Glutamatergic neuron (in vitro differentiated cells): ENCODE data around the gene SH3PXD2B. TPM values are rescaled to one million over a fixed set of nuclear protein-coding genes. Genes with fewer than 3 reads are reported as not detected.
A peak's percentile ranks its signal among the peaks of the same experiment; 100 is the strongest.

Experiments used
- DNase-seq: peaks from one replicate; pipeline ENCODE4 v3.0.0; 2022
- H3K27ac Mint-ChIP-seq: one replicate; pipeline ENCODE4 v1.8.0; 2020; ENCODE audit warnings: mild to moderate bottlenecking, mixed read lengths, inconsistent platforms; ENCODE audit not compliant: unreplicated experiment
- H3K27me3 Mint-ChIP-seq: one replicate; pipeline ENCODE4 v1.8.0; 2020; ENCODE audit warnings: mild to moderate bottlenecking, moderate library complexity, mixed read lengths, inconsistent platforms; ENCODE audit not compliant: unreplicated experiment
- H3K36me3 Mint-ChIP-seq: one replicate; pipeline ENCODE4 v1.8.0; 2020; ENCODE audit warnings: mild to moderate bottlenecking, mixed read lengths, inconsistent platforms; ENCODE audit not compliant: unreplicated experiment
- H3K4me1 Mint-ChIP-seq: one replicate; pipeline ENCODE4 v1.8.0; 2020; ENCODE audit warnings: mild to moderate bottlenecking, low read depth, mixed read lengths, inconsistent platforms; ENCODE audit not compliant: unreplicated experiment
- H3K4me3 Mint-ChIP-seq: one replicate; pipeline ENCODE4 v1.8.0; 2020; ENCODE audit warnings: mild to moderate bottlenecking, mixed read lengths, inconsistent platforms; ENCODE audit not compliant: unreplicated experiment
- H3K9me3 Mint-ChIP-seq: one replicate; pipeline ENCODE4 v1.8.0; 2020; ENCODE audit warnings: mild to moderate bottlenecking, moderate library complexity, mixed read lengths, inconsistent platforms; ENCODE audit not compliant: unreplicated experiment
- total RNA-seq: library from RNA; stranded (reverse); fragmentation: NEBNext Ultra II Directional; extraction: Animal tissue kit (Norgen Biotek cat#: 25700); gene quantifications from one replicate; pipeline ENCODE4 v1.2.1, GENCODE V29; 2021; ENCODE audit not compliant: unreplicated experiment
- TF ChIP-seq, protein P1 (sequence below): fragments of 200-600 bp; sonication (generic); IDR thresholded peaks from one replicate; pipeline ENCODE4 v1.5.0; 2021; ENCODE audit not compliant: partially characterized antibody, unreplicated experiment

Gene SH3PXD2B
- total RNA-seq, 1 donor from 2014 or later: 96.8 TPM

DNA sequence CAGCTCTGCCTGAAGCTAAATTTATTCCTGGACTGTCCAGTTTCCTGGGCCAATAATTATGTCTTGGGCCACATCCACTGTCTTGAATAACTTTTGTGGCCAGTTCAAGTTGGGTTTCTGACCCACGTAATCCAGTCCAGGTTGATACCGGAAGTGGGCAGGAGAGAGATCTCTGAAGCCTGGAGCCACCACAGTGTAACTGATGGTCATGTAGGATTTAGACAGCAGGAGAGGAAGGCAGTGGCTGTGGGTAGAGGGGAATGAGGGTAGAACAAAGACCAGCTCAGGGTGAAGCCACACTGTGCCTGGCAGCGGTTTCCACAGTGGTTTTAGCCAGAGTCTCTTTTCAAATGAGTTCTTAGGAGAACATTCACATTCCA is 30.2 kb downstream of the SH3PXD2B start:
- peak overlapping the region; percentile 26 for H3K27ac Mint-ChIP-seq
- peak overlapping the region; percentile 18 for H3K4me3 Mint-ChIP-seq
- peaks cover 14% of the 10 kb centered on the region for H3K9me3 Mint-ChIP-seq
- H3K4me1 Mint-ChIP-seq: peaks cover 64% of the 10 kb centered on the region
- TF ChIP-seq, protein P1, sequence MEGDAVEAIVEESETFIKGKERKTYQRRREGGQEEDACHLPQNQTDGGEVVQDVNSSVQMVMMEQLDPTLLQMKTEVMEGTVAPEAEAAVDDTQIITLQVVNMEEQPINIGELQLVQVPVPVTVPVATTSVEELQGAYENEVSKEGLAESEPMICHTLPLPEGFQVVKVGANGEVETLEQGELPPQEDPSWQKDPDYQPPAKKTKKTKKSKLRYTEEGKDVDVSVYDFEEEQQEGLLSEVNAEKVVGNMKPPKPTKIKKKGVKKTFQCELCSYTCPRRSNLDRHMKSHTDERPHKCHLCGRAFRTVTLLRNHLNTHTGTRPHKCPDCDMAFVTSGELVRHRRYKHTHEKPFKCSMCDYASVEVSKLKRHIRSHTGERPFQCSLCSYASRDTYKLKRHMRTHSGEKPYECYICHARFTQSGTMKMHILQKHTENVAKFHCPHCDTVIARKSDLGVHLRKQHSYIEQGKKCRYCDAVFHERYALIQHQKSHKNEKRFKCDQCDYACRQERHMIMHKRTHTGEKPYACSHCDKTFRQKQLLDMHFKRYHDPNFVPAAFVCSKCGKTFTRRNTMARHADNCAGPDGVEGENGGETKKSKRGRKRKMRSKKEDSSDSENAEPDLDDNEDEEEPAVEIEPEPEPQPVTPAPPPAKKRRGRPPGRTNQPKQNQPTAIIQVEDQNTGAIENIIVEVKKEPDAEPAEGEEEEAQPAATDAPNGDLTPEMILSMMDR: no peak
- peaks cover 13% of the 10 kb centered on the region for H3K27me3 Mint-ChIP-seq
- peaks cover 6% of the 10 kb centered on the region for H3K36me3 Mint-ChIP-seq
- no peak for DNase-seq

DNA sequence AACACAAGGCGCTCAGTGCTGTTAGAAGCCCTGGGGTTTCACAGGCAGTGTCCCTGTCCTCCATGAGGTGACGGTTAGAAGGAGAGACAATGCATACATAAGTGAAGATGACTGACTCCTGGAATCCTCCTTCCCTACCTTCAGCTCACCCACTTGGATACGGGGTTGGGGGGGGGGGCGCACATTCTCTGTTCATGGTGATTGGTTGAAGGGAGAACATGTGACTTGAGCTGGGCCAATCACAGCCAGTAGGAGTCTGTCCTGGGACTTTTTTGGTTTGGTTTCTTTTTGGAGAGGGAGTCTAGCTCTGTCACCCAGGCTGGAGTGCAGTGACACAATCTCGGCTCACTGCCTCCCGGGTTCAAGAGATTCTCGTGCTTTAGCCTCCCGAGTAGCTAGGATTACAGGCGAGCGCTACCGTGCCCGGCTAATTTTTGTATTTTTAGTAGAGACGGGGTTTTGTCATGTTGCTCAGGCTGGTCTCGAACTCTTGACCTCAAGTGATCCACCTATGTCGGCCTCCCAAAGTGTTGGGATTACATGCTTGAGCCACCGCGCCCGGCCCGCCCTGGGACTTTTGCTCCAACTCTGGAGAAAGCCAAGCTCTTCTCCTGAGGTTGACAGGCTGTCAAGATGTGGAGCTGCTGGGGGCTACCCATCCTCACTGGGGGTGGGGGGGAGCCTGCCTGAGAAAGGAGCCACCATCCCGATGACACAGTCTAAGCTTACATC is 30.8 kb downstream of the SH3PXD2B start:
- DNase-seq: no peak
- Mint-ChIP-seq H3K27ac (no peak overlapping the region), H3K27me3 (peaks cover 16% of the 10 kb centered on the region), H3K9me3 (peaks cover 15% of the 10 kb centered on the region), H3K4me3 (no peak overlapping the region), H3K4me1 (peaks cover 63% of the 10 kb centered on the region), H3K36me3 (peaks cover 6% of the 10 kb centered on the region)
- TF ChIP-seq, protein P1: no peak

DNA sequence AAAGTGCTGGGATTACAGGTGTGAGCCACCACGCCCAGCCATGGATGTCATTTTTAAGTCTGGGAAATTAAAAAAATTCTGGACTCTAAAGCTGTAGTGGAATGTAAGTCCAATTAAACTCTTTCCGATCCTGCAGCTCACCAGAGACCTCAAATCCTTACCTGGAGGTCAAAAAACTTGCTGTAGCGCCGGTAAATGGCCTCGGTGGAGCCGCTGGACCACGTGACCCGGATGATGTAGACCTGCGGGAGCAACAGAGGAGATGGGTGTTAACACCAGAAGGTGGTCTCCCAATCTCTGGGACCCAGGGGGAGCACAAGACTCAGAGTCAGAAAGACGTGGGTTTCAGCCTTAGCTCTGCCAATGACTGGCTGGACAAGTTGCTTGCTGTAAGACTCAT is 32.1 kb downstream of the SH3PXD2B start:
- Mint-ChIP-seq H3K27me3 (peaks cover 16% of the 10 kb centered on the region), H3K4me1 (peaks cover 72% of the 10 kb centered on the region), H3K9me3 (peaks cover 15% of the 10 kb centered on the region), H3K36me3 (peaks cover 6% of the 10 kb centered on the region), H3K4me3 (no peak overlapping the region), H3K27ac (peak overlapping the region; percentile 24)
- DNase-seq: no peak
- TF ChIP-seq, protein P1: no peak

DNA sequence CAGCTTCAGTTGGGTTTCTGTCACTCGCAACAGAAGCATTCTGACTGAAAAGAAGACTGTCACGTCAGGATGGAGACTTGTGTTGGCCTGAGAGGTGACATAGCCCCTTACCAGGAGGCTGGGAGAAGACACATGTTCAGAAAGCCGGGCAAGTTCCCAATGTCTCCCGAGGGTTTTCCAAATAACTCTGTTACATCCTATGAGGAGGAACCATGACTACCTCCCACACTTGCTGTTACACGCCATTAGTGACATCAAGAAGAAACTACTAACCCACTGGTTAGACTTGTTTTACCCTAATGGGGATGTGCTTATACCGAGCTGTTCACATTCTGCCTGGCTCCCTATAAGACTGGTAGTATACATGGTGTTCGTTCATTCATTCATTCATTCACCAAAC is 33.3 kb downstream of the SH3PXD2B start:
- Mint-ChIP-seq H3K27ac (peak overlapping the region; percentile 98), H3K4me3 (no peak overlapping the region), H3K9me3 (peaks cover 15% of the 10 kb centered on the region), H3K27me3 (peaks cover 16% of the 10 kb centered on the region), H3K36me3 (peaks cover 6% of the 10 kb centered on the region), H3K4me1 (peaks cover 66% of the 10 kb centered on the region)
- no peak for DNase-seq
- TF ChIP-seq, protein P1: no peak

DNA sequence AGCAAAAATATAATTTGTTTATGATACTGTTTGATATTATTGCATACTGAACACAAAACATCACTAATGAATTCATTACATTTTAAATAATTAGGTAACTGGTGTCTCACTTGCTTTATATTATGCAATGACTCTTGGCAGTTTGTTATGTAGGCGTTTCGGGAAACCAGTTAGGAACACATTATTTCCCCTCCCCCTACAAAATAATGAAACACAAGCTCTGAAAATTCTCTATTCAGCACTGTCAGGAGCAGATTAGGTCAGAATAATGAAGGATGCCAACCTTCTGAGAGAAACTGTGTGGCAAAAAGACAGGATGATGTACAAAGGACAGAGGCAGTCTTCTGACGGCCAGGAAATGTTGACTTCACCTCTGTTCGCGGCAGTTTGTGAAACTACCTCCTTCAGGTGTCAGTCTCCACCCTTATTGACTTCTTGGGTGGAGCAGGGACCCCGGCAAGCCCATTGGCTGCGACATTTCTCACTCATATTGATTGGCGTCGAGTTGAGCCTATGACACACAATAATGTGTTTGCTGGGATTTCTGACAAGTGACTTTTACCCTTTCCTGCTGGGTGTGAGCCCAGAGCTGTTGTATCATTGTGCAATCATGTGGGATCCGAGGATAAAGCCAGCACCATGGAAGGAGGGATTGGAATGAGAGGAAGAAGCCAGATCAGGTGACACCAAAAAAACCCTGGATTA is 33.9 kb downstream of the SH3PXD2B start:
- Mint-ChIP-seq H3K4me3 (peak overlapping the region; percentile 74), H3K36me3 (peaks cover 6% of the 10 kb centered on the region), H3K27me3 (peaks cover 15% of the 10 kb centered on the region), H3K4me1 (peaks cover 59% of the 10 kb centered on the region), H3K9me3 (peaks cover 15% of the 10 kb centered on the region), H3K27ac (peak overlapping the region; percentile 98)
- TF ChIP-seq, protein P1: no peak
- no peak for DNase-seq
